Uterus (tissue), 2 donors: Measurements from ENCODE around the gene RAD51B.

Source experiments
- CTCF ChIP-seq, 4 experiments: fragments of 200-600 bp in 2 of 4; fragments of 450-650 bp in 2 of 4; sonication (generic) in 2 of 4; IDR thresholded peaks; one replicate each; pipeline ENCODE4 v1.5.1; 2016 to 2019; ENCODE audit warnings: antibody characterized with exemption in 4 of 4, mild to moderate bottlenecking in 2 of 4, moderate library complexity in 1 of 4
- POLR2A ChIP-seq, 2 donors: fragments of 450-650 bp; IDR thresholded peaks; one replicate each; pipeline ENCODE4 v1.6.1; 2016; ENCODE audit warnings: antibody characterized with exemption in 2 of 2, mild to moderate bottlenecking in 1 of 2, moderate library complexity in 1 of 2

DNA sequence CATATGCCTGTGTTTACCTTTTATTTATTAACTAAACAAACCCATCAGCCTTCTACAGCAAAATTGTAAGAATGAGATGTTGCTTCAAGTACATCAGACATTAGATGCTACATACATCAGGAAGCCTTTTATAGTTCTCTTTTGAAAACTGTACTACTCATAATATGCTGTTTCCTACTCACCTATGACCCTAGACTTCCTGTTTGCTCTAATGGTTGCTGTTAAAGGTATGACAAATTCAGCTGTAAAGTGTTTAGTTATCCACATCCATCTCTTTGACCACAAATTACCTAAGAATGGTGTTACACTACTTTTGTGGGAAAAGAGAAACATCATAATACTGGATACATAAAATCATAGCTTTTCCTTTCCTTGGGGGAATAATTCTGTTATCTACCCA is 220.0 kb downstream of the RAD51B start:
- no peak for TF ChIP-seq CTCF (IDR thresholded peaks at IDR 0.05)
- no peak for TF ChIP-seq POLR2A (IDR thresholded peaks at IDR 0.05)
